Suprapubic skin (tissue), 4 donors: ENCODE measurements around the gene UNC119. TPM values are rescaled to one million over a fixed set of nuclear protein-coding genes. Genes with fewer than 3 reads are reported as not detected.
A peak's percentile ranks its signal among the peaks of the same experiment; 100 is the strongest.

Experiments
- DNase-seq, 2 donors: peaks; one replicate each; pipeline ENCODE4 v3.0.0-alpha.2; 2019; ENCODE audit warnings: low spot score in 2 of 2
- H3K27ac ChIP-seq: fragments of 200-600 bp; sonication (generic); one replicate; pipeline ENCODE4 v1.5.1; 2019
- H3K27me3 ChIP-seq: fragments of 200-600 bp; sonication (generic); one replicate; pipeline ENCODE4 v1.5.1; 2019
- H3K36me3 ChIP-seq: fragments of 200-600 bp; sonication (generic); one replicate; pipeline ENCODE4 v1.5.1; 2019
- H3K4me1 ChIP-seq: fragments of 200-600 bp; sonication (generic); one replicate; pipeline ENCODE4 v1.5.1; 2019
- H3K4me3 ChIP-seq: fragments of 200-600 bp; sonication (generic); one replicate; pipeline ENCODE4 v1.5.1; 2019; ENCODE audit warnings: mild to moderate bottlenecking
- H3K9me3 ChIP-seq: fragments of 200-600 bp; sonication (generic); one replicate; pipeline ENCODE4 v1.5.1; 2019
- CTCF ChIP-seq, 2 donors: fragments of 200-600 bp in 1 of 2; fragments of 450-650 bp in 1 of 2; sonication (generic) in 1 of 2; IDR thresholded peaks; one replicate each; pipeline ENCODE4 v1.5.1; 2016 to 2019; ENCODE audit warnings: antibody characterized with exemption in 2 of 2, mild to moderate bottlenecking in 1 of 2, moderate library complexity in 1 of 2
- EP300 ChIP-seq: sonication (generic); formaldehyde crosslinking; IDR thresholded peaks from one replicate; pipeline ENCODE4 v1.6.1; 2017; ENCODE audit warnings: antibody characterized with exemption
- POLR2A ChIP-seq, 2 donors: fragments of 450-650 bp; IDR thresholded peaks; one replicate each; pipeline ENCODE4 v1.6.1; 2017; ENCODE audit warnings: antibody characterized with exemption in 2 of 2, mild to moderate bottlenecking in 2 of 2, moderate library complexity in 2 of 2
- POLR2AphosphoS5 ChIP-seq, 3 donors: sonication (generic); formaldehyde crosslinking; IDR thresholded peaks; one replicate each; pipeline ENCODE4 v1.6.1; 2017; ENCODE audit warnings: antibody characterized with exemption in 3 of 3
- WGBS: methylation state at CpG from one replicate; pipeline ENCODE4 v1.1.5; 2018; 5-methylcytosine and 5-hydroxymethylcytosine counted together
- total RNA-seq, 4 donors: library from RNA; depleted of rRNA; stranded (reverse); fragments of >200 nt; gene quantifications; one replicate each; pipeline ENCODE4 v1.1.0, GENCODE V29; 2016

The UNC119 gene
- total RNA-seq, 4 donors from 2014 or later: 29.0 to 36.2 (median 32.6) TPM

DNA sequence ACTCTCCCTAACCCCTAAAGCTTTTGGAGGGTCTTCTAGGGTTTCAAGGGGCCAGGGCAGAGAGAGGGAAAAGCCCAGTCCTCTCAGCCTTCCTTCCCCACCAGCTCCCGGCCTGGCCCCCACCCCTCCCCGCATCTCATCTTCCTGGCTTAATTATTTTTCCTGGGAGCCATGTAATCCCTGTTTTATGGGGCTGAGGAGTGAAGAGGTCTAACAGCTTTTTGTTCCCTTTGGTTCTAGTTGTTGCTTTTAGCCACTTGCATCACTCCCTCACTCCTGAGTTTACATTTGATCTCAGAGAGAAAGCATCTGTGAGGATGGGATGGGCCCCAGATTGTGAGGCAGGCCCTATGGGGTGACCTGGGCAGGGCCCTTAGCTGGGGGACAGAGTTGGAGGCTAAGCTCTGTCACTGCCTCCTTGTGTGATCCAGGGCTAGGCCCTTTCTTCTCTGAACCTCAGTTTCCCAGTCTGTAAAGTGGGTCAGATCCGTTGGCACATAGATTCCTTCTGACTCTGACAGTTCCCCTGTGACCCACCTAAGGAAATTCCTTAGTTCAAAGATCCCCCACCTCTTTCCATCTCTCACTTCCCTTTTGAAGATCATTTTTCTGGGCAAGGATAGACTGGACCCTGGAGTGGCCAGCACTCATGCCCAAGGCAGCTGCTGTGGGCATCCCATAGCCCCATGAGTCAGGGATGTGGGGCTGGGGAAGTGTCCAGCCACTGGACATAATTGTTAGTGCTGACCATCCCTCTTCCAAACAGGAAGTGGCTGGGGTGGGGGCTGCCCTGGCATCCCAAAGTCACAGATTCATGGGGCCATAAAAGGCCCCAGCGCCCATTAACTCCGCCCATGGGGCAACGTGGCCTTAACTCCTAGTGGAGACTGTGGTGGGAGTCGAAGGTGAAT lies 20.1 kb downstream of the UNC119 start:
- DNase-seq: no peak
- WGBS: 61% methylated on average over 7 of the region's 7 CpGs
- H3K4me1 ChIP-seq: peaks cover 52% of the 10 kb centered on the region

GRCh38 chr17:28530926-28531325 lies 21.5 kb downstream of the UNC119 start:
- H3K4me3 ChIP-seq: no peak overlapping the region
- no peak overlapping the region for H3K27ac ChIP-seq
- no peaks in the 10 kb centered on the region for H3K36me3 ChIP-seq
- TF ChIP-seq POLR2A (IDR thresholded peaks at IDR 0.05): no peak
- no peak for TF ChIP-seq CTCF (IDR thresholded peaks at IDR 0.05)
- TF ChIP-seq POLR2AphosphoS5 (IDR thresholded peaks at IDR 0.05): no peak
- TF ChIP-seq EP300: no peak
- peaks cover 64% of the 10 kb centered on the region for H3K4me1 ChIP-seq
- H3K27me3 ChIP-seq: no peaks in the 10 kb centered on the region
- WGBS: 58% methylated on average over 7 of the region's 7 CpGs
- no peaks in the 10 kb centered on the region for H3K9me3 ChIP-seq
- no peak for DNase-seq

More for the DNA sequence above, 20.1 kb downstream of the UNC119 start:
- no peaks in the 10 kb centered on the region for H3K36me3 ChIP-seq
- H3K27ac ChIP-seq: peak overlapping the region; percentile 58
- H3K9me3 ChIP-seq: no peaks in the 10 kb centered on the region
- no peaks in the 10 kb centered on the region for H3K27me3 ChIP-seq
- no peak overlapping the region for H3K4me3 ChIP-seq
- TF ChIP-seq POLR2A (IDR thresholded peaks at IDR 0.05) (no peak), POLR2AphosphoS5 (IDR thresholded peaks at IDR 0.05) (no peak), CTCF (IDR thresholded peaks at IDR 0.05) (no peak), EP300 (no peak)

DNA sequence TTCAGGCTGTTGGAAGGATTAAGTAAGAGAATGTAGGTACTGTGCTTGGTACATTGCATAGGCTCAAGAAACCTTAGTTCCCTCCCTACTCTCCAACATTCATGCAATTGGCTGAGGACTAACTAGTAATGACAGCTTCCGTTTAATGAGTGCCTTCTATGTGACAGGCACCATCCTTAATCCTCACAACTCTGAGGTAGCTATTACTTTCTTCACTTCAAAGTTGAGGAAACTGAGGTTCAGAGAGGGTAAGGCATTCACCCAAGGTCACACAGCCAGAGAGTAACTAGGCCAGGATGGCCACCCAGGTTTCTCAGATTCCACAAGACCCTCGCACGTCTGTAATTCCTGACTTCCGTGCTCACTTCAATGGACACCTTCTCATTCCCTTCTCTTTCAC lies 22.2 kb downstream of the UNC119 start:
- H3K9me3 ChIP-seq: no peaks in the 10 kb centered on the region
- H3K4me1 ChIP-seq: peaks cover 71% of the 10 kb centered on the region
- no peak overlapping the region for H3K4me3 ChIP-seq
- no peak for DNase-seq
- TF ChIP-seq CTCF (IDR thresholded peaks at IDR 0.05) (no peak), EP300 (no peak), POLR2A (IDR thresholded peaks at IDR 0.05) (no peak), POLR2AphosphoS5 (IDR thresholded peaks at IDR 0.05) (no peak)
- 80% methylated on average over 4 of the region's 4 CpGs for WGBS
- no peaks in the 10 kb centered on the region for H3K27me3 ChIP-seq
- no peaks in the 10 kb centered on the region for H3K36me3 ChIP-seq
- no peak overlapping the region for H3K27ac ChIP-seq

- 91% methylated on average over 3 of the region's 3 CpGs for WGBS
- no peaks in the 10 kb centered on the region for H3K36me3 ChIP-seq
- H3K4me3 ChIP-seq: no peak overlapping the region
- H3K27ac ChIP-seq: no peak overlapping the region
- no peaks in the 10 kb centered on the region for H3K9me3 ChIP-seq
- H3K27me3 ChIP-seq: no peaks in the 10 kb centered on the region
- TF ChIP-seq POLR2AphosphoS5 (IDR thresholded peaks at IDR 0.05) (no peak), EP300 (no peak), CTCF (IDR thresholded peaks at IDR 0.05) (no peak), POLR2A (IDR thresholded peaks at IDR 0.05) (no peak)
- H3K4me1 ChIP-seq: peaks cover 80% of the 10 kb centered on the region
- no peak for DNase-seq
Observed at GRCh38 chr17:28529013-28529400, 23.4 kb downstream of the UNC119 start.

DNA sequence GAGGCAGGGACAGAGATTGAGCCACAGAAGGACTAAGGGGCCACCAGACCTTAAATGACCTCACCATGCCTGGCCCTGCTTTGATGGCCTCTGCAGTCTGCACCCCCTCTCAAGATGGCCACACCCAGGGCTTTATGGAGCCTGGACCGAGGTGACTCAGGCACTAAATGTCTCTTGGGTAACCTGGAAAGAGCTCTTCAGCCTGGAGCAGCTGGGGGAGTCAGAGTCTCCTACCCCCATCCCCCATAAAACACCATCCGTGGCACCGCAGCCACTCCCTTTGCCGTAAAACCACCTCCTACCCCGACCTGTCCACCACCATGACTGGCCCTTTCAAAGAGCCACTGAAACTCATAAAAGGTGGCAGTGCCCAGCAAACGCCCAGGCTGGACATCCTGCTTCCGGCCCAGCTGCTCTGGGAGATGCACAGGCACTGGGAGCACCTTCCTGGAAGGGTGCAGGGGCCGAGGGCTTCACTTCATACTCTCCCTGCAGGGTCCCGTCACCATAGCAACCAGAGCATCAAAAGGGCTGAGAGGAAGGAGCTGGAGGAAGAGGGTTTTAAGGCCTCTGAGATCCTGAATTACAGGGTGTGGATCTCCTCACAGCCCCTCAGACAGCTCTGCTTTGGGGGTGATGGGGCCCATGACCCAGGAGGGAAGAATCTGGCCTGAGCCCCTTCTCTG lies 24.0 kb downstream of the UNC119 start:
- DNase-seq: no peak
- Histone ChIP-seq H3K36me3 (no peaks in the 10 kb centered on the region), H3K27ac (peak overlapping the region; percentile 71), H3K9me3 (no peaks in the 10 kb centered on the region), H3K4me1 (peaks cover 76% of the 10 kb centered on the region), H3K27me3 (no peaks in the 10 kb centered on the region), H3K4me3 (no peak overlapping the region)
- TF ChIP-seq POLR2A (IDR thresholded peaks at IDR 0.05) (no peak), POLR2AphosphoS5 (IDR thresholded peaks at IDR 0.05) (no peak), CTCF (IDR thresholded peaks at IDR 0.05) (no peak), EP300 (no peak)
- 66% methylated on average over 9 of the region's 9 CpGs for WGBS
